ENCODE measurements around the gene PRSS33. TPM values are rescaled to one million over a fixed set of nuclear protein-coding genes. Genes with fewer than 3 reads are reported as not detected.
A peak's percentile ranks its signal among the peaks of the same experiment; 100 is the strongest.

The PRSS33 gene
- total and polyA plus RNA-seq, 5 donors: not detected

DNA sequence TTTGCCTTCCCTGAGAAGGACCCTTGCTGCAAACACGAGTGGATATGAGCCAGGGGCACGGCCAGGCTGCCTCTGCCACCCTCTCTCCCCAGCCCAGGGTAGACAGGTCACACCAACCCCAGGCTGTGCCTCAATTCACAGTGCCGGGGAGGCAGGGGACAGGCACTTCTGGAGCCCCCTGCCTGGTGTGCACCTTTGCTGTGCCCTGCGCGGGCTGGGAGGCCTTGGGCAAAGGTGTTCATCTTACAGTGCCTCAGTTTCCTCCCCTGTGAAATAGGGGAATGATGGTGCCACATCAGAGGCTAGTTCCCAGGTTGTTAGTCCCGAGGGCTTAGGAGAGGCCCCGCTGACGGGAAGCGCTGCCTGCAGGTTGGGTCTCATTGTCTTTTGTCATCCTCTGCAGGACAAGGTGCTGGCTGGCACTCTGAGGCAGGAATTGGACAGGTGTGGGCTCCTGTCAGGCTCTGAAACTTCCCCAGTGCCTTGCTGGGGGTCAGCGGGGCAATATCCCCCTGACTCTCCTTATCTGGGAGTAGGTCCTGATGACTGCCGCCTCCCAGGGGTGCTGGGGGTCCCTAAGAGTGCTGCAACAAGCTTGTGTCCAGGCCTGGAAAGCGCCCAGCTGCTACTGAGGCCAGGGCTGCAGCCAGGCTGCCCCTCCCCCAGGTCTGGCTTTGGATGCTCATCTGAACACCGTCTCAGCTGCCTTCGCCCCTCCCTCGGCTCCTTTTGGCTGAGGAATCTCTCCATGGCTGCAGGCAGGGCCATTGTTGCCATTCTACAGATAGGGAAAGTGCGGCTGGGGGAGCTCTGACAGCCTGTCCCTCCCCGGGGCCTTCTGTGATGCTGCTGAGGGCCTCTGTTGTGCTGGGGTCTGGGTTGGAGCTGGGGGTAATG lies 32.8 kb upstream of the PRSS33 start:
- Histone ChIP-seq H3K9me3 (ENCODE audit: control insufficient read depth, low read length) (no peaks in the 10 kb centered on the region), H3K4me3 (ENCODE audit: low read length) (no peak overlapping the region), H3K4me1 (ENCODE audit: control insufficient read depth, insufficient read depth, low read length) (no peaks in the 10 kb centered on the region), H3K27me3 (ENCODE audit: control insufficient read depth, insufficient read depth) (no peaks in the 10 kb centered on the region), H3K27ac (ENCODE audit: low read length) (no peak overlapping the region)
- intact Hi-C loops (cut with DNase I): no loop called here
- no peak for DNase-seq
- 62% methylated on average over 17 of the region's 17 CpGs for WGBS
- ATAC-seq: no peak

DNA sequence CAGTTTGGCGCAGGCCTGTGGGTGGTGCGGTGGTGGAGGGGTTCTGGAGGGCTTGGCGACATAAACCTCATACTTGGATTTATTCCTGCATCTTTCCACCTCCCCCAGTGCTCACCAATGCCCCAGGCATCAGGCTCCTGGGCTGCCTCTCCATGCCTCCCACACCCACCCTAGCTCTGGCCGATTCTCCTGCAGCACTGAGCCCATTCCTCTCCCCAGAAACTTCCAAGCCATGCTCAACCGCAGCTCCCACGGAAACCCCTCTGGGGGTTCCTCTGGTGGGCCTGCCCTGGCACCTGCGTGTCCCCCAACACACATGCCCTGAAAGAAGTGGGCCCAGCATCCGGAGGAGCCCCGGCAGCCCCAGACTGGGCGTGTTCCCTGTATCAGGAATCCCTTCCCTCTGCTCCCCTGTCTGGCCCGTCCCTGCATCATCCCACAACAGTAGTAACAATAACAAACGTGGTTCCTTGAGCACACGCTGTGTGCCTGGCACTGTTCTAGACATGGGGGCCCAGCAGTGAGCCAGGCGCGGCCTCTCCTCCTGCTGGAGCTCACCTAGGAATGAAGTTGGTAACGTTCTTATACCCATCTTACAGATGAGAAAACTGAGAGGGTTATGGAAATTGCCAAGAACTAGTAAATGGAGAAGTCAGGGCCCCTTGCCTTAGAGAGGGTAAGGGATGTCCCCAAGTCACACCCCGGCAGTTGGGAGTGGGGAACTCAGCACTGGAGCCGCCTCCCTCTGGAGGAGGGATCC lies 32.0 kb upstream of the PRSS33 start:
- WGBS: 84% methylated on average over 18 of the region's 18 CpGs
- H3K27ac ChIP-seq (ENCODE audit: low read length): no peak overlapping the region
- intact Hi-C loops (cut with DNase I): no loop called here
- DNase-seq (no peak), ATAC-seq (no peak)
- H3K9me3 ChIP-seq (ENCODE audit: control insufficient read depth, low read length): no peaks in the 10 kb centered on the region
- H3K27me3 ChIP-seq (ENCODE audit: control insufficient read depth, insufficient read depth): no peaks in the 10 kb centered on the region
- no peak overlapping the region for H3K4me3 ChIP-seq (ENCODE audit: low read length)
- H3K4me1 ChIP-seq (ENCODE audit: control insufficient read depth, insufficient read depth, low read length): no peaks in the 10 kb centered on the region

DNA sequence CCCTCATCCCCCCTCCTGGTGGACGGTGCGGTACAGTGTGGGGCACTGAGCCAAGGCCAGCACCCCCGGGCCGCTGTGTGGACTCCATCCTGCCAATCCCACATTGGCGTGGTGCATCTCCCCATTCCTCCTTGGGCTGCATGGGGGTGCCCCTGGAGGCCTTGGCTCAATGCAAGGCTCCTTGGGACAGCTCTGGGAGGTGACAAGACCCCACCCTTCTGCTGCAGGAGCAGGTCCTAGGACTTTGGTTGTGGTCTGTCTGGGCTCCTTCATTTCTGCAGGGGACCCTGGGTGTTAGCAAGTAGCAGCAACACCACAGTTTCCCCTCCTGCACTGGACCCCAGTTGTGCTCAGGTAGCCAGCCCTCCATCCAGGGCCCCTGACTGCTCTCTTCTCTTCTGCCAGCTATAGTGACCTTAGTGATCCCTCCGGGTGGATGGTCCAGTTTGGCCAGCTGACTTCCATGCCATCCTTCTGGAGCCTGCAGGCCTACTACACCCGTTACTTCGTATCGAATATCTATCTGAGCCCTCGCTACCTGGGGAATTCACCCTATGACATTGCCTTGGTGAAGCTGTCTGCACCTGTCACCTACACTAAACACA lies 31.0 kb upstream of the PRSS33 start:
- no peaks in the 10 kb centered on the region for H3K9me3 ChIP-seq (ENCODE audit: control insufficient read depth, low read length)
- intact Hi-C loops (cut with DNase I): no loop called here
- H3K4me3 ChIP-seq (ENCODE audit: low read length): no peak overlapping the region
- ATAC-seq (no peak), DNase-seq (no peak)
- no peak overlapping the region for H3K27ac ChIP-seq (ENCODE audit: low read length)
- no peaks in the 10 kb centered on the region for H3K4me1 ChIP-seq (ENCODE audit: control insufficient read depth, insufficient read depth, low read length)
- 74% methylated on average over 10 of the region's 10 CpGs for WGBS
- H3K27me3 ChIP-seq (ENCODE audit: control insufficient read depth, insufficient read depth): no peaks in the 10 kb centered on the region

DNA sequence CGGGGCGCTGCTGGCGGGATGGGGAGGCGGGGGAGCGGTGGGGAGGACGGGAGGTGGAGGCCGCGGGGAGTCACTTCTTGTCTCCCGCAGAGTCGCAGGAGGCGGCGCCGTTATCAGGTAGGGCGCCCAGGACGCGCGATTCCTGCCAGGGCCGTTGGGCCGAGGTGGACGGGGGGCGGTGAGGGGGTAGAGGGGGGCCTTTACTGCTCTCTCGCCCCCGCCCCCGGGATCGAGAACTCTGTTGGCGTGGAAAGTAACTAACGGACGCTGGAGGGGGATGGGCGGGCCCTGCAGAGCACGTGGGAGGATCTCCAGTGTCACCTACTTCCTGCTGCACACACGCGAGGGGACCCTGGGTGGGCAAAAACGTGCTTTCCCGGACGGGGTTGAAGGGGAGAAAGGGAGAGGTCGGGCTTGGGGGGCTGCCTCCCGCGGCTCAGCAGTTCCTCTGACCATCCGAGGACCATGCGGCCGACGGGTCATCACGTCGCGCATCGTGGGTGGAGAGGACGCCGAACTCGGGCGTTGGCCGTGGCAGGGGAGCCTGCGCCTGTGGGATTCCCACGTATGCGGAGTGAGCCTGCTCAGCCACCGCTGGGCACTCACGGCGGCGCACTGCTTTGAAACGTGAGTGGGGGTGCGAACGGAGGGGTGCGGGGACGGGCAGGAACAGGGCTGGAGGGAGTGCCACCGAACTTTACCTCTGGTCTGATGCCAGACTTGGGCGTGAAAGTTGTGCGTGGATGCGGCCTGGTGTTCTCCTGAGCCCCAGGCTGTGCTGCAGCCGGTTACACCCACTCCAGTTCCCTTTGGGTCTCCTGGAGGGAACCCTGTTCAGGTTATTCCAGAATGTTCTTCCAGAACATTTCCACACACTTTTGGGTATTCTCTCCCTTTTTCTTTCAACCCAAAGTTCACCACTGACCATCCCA lies 30.2 kb upstream of the PRSS33 start:
- Histone ChIP-seq H3K27me3 (ENCODE audit: control insufficient read depth, insufficient read depth) (no peaks in the 10 kb centered on the region), H3K27ac (ENCODE audit: low read length) (no peak overlapping the region), H3K4me3 (ENCODE audit: low read length) (no peak overlapping the region), H3K4me1 (ENCODE audit: control insufficient read depth, insufficient read depth, low read length) (no peaks in the 10 kb centered on the region), H3K9me3 (ENCODE audit: control insufficient read depth, low read length) (no peaks in the 10 kb centered on the region)
- ATAC-seq: no peak
- DNase-seq: no peak
- intact Hi-C loops (cut with DNase I): no loop called here
- 68% methylated on average over 68 of the region's 68 CpGs for WGBS

DNA sequence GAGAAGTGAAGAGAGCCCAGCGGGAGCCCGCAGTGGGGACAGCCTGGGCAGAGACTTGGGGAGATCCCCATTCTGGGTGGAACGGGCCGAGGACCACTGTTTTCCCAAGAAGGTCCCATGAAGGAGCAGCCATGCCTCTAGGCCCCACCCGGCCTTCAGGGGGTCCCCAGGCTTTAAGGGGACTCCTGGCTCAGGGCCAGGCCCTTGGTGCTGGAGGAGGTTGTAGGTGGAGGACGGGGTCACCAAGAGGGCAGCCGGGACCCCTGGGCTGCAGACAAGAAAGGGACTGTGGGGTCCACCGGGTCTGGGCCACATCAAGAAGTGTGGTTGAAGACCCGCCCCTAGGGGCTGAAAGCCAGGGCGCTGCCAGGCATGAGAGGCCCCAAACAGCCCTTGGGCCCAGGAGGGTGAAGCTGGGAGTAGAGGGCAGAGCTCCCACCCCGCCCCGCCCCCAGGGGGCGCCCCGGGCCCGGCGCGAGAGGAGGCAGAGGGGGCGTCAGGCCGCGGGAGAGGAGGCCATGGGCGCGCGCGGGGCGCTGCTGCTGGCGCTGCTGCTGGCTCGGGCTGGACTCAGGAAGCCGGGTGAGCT lies 29.5 kb upstream of the PRSS33 start, which contains the start of gene PRSS21:
Gene PRSS21 (plus strand): TSS at position 487 of the 589 bp plus-strand sequence. CDS start 32 bp downstream, at position 519.
- H3K27me3 ChIP-seq (ENCODE audit: control insufficient read depth, insufficient read depth): no peaks in the 10 kb centered on the region
- no peak within 1 kb of the TSS for H3K27ac ChIP-seq (ENCODE audit: low read length)
- H3K4me3 ChIP-seq (ENCODE audit: low read length): no peak within 1 kb of the TSS
- H3K4me1 ChIP-seq (ENCODE audit: control insufficient read depth, insufficient read depth, low read length): no peaks in the 10 kb centered on the region
- no peak for ATAC-seq
- H3K9me3 ChIP-seq (ENCODE audit: control insufficient read depth, low read length): no peaks in the 10 kb centered on the region
- no peak for DNase-seq
- intact Hi-C loops (cut with DNase I): no loop called here
- 56% methylated on average over 28 of the region's 28 CpGs for WGBS

DNA sequence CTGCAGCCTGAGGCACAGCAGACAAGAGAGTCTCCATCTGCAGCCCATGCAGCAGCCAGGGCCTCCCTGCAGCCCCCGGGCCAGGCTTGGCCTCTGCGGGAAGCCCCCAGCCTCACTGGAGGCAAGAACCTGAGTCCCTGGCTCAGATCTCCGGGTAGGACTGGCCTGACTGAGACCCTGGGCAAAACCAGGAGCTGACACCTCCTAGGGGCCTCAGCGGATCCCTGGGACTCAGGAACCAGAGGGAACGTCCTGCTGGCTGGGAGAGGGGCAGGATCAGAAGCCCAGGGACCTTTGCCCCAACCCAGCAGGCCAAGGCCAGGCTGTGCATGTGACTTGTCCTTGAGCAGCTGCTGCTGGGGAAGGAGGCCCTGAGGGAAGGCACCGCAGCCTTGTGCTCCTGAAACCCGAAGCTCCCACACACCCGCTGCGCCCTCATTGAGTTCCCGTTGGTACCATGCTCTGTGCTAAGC lies 28.0 kb upstream of the PRSS33 start:
- Histone ChIP-seq H3K4me1 (ENCODE audit: control insufficient read depth, insufficient read depth, low read length) (no peaks in the 10 kb centered on the region), H3K4me3 (ENCODE audit: low read length) (no peak overlapping the region), H3K9me3 (ENCODE audit: control insufficient read depth, low read length) (no peaks in the 10 kb centered on the region), H3K27me3 (ENCODE audit: control insufficient read depth, insufficient read depth) (no peaks in the 10 kb centered on the region), H3K27ac (ENCODE audit: low read length) (no peak overlapping the region)
- DNase-seq (no peak), ATAC-seq (no peak)
- WGBS: 75% methylated on average over 10 of the region's 10 CpGs
- intact Hi-C loops (cut with DNase I): no loop called here

DNA sequence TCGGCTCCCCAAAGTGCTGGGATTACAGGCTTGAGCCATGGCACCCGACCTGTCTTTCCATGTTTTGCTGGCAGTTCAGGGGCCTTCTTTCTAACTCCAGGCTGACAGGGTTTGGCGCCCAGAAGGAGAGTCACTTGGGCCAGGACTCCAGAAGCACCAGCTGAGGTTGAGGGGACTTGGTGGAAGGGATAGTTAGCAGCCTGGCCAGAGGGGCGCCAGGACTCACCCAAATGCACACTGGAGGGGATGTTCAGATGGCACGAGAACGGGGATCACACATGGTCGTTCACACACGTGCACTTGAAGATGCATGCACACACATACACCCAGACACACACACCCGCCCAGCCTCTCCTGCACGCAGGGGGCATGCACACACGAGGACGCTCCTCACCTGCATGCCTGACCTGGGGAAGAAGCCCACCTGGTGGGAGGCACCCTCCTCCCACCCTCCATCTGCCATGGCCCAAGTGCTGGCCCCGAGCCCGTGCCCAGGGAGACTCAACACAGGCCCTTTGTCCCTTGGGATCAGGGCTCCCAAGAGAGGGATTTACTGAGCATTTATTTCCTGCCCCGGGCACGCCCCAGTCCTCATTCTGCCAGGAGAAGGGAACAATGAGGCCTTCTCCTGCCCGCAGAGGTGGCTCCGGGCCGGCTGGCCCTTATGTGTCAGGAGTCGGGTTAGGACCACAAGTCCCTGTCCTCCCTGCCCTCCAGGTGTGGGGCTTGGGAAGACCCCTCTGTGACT lies 27.4 kb upstream of the PRSS33 start:
- Histone ChIP-seq H3K4me3 (ENCODE audit: low read length) (no peak overlapping the region), H3K27me3 (ENCODE audit: control insufficient read depth, insufficient read depth) (no peaks in the 10 kb centered on the region), H3K4me1 (ENCODE audit: control insufficient read depth, insufficient read depth, low read length) (no peaks in the 10 kb centered on the region), H3K27ac (ENCODE audit: low read length) (no peak overlapping the region), H3K9me3 (ENCODE audit: control insufficient read depth, low read length) (no peaks in the 10 kb centered on the region)
- intact Hi-C loops (cut with DNase I): no loop called here
- ATAC-seq: no peak
- no peak for DNase-seq
- WGBS: 78% methylated on average over 20 of the region's 20 CpGs

DNA sequence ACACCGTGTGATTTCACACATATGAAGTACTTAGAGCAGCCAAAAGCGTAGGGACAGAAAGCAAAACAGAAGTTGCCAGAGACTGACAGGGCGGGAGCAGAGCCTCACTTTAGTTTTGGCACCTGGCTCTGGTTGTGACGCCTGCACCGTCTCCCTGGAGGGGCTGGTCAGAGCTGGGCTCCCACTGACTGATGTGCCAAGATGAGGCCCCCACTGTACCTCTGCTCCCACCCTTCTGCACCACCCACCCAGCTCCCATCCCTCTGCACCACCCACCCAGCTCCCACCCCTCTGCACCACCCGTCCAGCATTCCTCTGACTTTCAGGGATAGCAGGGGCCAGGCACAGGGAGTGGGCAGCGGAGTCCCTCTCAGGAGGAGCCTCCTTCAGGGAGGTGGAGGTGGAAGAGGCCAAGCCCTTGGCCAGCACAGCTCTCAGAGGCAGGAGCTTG lies 26.4 kb upstream of the PRSS33 start:
- Histone ChIP-seq H3K27ac (ENCODE audit: low read length) (no peak overlapping the region), H3K27me3 (ENCODE audit: control insufficient read depth, insufficient read depth) (no peaks in the 10 kb centered on the region), H3K4me3 (ENCODE audit: low read length) (no peak overlapping the region), H3K9me3 (ENCODE audit: control insufficient read depth, low read length) (no peaks in the 10 kb centered on the region), H3K4me1 (ENCODE audit: control insufficient read depth, insufficient read depth, low read length) (no peaks in the 10 kb centered on the region)
- intact Hi-C loops (cut with DNase I): no loop called here
- 43% methylated on average over 7 of the region's 7 CpGs for WGBS
- no peak for ATAC-seq
- no peak for DNase-seq

DNA sequence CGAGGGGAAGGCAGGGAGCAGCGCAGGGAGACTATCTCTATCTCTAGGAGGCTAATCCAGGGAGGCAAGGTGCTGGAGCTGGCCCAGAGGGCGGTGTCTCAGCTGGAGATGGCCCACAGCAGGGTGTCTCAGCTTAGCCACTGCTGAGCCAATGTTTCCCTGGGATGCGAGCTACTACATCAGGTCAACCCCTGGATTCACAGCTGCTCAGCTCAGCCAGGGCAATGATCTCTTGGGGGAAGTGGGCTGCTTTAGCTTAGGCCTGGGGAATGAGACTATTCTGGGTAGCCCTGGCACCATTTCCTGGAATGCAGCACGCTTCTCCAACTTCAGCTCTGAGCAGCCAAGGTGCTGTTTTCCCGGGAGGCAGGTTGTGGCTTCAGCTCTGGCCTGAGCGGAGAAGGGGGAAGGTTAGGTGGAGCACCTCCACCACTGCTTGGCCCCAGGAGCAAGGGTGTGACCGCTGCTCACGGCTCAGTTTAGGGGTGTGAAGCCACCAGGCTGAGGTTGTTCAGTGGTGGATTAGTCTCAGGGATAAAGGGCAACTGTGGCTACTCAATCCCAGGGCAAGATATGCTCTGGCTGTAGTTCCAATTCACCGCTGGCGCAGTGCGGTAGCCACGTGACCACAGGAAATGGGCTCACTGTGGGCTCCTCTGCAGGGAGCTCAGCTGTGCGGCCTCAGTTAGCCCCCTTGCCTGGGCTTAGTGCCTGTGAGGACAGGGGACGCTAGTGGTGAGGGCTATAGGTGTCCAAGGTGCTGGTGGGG lies 24.5 kb upstream of the PRSS33 start:
- 62% methylated on average over 15 of the region's 15 CpGs for WGBS
- intact Hi-C loops (cut with DNase I): no loop called here
- Histone ChIP-seq H3K27me3 (ENCODE audit: control insufficient read depth, insufficient read depth) (no peaks in the 10 kb centered on the region), H3K27ac (ENCODE audit: low read length) (no peak overlapping the region), H3K4me3 (ENCODE audit: low read length) (no peak overlapping the region), H3K4me1 (ENCODE audit: control insufficient read depth, insufficient read depth, low read length) (no peaks in the 10 kb centered on the region), H3K9me3 (ENCODE audit: control insufficient read depth, low read length) (no peaks in the 10 kb centered on the region)
- peak in 1 of 2 donors; percentile 29 for ATAC-seq
- DNase-seq: no peak
